SKM-1 (cell line): Measurements from ENCODE around the gene PLPP3.
A peak's percentile ranks its signal among the peaks of the same experiment; 100 is the strongest.
"Not testable (repeated sequence)": the region's sequence is repeated elsewhere in the genome, so short reads cannot be mapped to it uniquely, and the experiment has no call there.

Experiments
- DNase-seq: peaks from one replicate; lab custom pipeline; 2025; ENCODE audit not compliant: unreplicated experiment; lab: John Stamatoyannopoulos, UW

Gene PLPP3

DNA sequence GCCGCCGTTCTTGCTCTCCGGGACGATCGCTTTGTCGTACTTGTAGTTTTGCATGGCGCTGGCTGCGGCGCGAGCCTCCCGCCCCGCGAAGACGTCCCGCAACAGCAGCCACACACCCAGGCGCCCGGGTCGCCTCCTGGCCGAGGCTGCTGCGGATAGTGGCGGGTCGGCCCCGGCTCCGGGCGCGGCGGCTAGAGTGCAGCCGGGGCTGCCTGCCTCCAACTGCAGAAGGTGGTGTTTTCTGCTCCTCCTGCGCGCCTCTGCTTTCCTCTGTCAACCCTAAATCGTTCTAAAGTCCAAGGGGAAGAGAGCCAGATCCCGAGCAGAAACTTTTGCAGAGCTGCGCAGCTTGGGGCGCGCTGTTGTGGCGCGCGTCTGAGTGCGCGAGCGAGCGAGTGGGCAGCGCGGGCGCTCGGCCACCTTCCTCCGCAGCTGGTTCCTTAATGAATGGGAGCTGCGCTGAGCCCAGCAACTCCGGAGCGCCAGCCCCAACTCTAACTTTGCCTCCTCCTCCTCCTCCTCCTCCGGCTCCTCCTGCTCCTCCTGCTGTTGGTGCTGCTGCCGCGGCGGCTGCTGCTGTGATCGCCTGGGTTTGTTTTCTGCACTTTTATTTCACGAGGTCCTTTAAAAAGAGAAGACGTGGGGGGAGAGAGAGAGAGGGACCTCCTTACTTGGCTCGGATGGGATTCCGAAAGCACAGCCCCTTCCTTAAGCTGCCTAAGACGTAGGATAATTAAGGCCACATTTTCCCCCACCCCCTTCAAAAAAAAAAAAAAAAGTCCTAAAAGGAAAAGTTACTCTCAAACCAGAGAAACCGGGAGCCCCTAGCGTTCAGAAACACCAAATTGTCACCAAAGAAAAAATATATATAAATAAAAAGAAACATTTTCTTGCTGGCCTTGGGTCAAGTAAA lies at the start of gene PLPP3:
Gene PLPP3 (minus strand): TSS at position 601 of the 913 bp plus-strand sequence. CDS start 547 bp downstream, at position 54.
- peak; percentile 54 for DNase-seq

DNA sequence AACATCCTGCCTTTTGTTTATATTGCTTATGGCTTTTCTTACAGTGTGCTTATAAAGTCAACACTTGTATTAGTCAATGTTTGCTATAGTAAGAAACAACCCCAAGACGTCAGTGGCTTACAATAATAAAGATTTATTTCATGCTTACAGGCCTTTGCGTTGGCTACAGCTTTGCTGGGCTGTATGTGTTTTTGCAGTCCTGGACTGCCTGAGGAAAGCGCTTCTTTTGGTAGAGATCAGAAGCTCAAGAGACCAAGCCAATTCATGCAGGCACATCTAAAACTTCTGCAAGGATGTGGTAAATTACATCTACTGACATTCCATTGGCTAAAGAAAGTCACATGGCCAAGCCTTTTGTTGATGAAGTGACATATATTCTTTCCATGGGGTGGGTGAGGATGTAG lies 48.3 kb upstream of the PLPP3 start:
- DNase-seq, result no peak

DNA sequence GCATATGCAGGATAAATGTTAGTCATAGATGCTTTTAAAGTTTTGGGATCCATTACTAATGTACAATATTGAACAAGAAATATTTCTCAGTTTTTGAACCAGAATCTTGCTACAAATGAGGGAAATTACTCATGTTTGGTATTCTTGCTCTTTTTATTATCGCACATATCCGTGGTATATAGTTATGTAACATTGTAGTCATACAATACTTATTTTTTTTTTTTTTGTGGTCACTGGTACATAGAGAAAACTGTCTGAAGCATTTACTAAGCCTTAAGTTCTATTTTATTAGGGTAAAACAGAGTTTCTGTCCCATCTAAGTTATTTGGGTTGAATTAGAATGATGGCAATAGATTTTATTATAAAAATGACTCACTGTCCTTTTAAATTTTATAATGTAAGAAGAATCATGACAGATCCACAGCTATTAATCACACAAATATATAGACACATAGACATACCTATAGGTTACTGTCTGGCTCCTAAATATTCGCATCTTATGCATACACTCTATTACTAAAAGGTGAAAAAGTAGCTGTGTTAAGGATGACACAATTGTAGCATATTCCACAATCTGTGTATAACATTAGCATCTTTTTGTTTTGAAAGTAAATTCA lies 47.8 kb upstream of the PLPP3 start:
- no peak for DNase-seq

DNA sequence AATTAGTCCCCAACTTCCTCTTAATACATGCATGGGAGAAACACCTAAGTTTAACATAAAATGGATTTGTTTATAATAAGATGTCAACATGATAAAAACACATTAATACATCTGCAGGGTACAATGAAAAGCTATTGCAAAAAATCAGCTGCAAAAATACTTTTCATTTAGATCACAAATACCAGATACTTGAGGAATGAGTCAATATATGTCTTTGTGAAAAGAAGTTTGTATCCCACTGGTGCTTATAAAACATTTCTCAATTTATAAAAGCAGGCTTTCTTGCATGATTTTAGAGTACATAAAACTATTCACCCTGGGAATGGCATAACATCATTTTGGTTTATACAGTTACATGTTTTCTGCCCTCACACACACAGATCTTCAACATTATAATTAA lies 47.2 kb upstream of the PLPP3 start:
- DNase-seq, result no peak

DNA sequence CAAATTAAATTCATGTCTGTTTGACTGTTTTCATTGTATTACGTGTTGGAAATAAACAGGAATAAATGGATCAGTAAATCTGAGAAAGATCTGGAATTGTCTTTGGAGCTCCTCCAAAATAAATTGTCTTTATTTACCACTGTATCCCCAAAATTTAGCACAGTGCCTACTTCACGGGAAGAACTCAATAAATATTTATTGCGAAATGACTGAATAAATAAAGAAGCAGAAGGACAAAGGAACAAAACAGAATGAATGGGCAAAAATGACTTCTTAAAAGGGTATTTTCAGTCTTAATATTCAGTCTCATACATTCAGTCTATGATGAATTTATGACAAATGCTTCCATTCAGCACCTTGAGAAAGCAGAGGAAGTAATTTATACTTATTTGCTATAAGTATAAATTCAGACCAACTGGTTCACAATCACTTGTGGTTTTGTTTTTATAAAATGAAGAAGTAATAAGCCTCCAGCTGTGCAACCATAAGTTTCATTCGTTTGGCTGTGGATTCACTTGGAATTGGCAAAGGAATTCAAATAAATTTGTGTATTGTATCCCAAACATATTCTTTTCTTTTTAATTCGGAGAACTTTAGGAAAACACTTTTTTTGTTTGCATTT lies 46.6 kb upstream of the PLPP3 start:
- no peak for DNase-seq

DNA sequence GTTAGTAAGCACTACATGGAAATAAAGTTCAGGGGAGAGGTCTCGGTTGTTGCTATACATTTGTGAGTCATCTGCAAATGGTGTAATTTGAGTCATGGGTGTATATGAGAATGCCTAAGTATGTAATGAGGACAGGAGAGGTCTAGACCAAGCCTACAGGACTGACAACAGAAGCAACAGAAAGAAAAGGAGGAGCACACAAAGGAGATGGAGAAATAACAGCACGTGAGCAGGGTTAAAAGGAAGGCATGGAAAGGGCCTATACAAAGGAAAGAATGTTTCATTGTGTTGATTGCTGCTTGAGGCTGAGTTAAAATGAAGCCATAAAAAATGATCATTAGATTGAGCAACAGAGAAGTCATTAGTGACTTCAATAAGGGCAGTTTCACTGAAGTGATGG lies 37.8 kb upstream of the PLPP3 start:
- DNase-seq, result no peak

DNA sequence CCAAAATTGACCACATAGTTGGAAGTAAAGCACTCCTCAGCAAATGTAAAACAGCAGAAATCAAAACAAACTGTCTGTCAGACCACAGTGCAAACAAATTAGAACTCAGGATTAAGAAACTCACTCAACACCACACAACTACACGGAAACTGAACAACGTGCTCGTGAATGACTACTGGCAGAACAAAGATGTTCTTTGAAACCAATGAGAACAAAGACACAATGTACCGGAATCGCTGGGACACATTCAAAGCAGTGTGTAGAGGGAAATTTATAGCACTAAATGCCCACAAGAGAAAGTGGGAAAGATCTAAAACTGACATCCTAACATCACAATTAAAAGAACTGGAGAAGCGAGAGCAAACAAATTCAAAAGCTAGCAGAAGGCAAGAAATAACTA lies 31.4 kb upstream of the PLPP3 start:
- DNase-seq, result not testable (repeated sequence)

DNA sequence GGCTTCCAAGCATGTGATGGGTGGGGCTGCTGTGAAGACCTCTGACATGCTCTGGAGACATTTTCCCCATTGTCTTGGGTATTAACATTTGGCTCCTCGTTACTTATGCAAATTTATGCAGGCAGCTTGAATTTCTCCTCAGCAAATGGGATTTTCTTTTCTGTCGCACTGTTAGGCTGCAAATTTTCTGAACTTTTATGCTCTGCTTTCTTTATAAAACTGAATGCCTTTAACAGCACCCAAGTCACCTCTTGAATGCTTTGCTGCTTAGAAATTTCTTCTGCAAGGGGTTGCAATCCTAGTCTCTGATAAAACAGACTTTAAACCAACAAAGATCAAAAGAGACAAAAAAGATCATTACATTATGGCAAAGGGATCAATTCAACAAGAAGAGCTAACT lies 30.7 kb upstream of the PLPP3 start:
- not testable (repeated sequence) for DNase-seq

DNA sequence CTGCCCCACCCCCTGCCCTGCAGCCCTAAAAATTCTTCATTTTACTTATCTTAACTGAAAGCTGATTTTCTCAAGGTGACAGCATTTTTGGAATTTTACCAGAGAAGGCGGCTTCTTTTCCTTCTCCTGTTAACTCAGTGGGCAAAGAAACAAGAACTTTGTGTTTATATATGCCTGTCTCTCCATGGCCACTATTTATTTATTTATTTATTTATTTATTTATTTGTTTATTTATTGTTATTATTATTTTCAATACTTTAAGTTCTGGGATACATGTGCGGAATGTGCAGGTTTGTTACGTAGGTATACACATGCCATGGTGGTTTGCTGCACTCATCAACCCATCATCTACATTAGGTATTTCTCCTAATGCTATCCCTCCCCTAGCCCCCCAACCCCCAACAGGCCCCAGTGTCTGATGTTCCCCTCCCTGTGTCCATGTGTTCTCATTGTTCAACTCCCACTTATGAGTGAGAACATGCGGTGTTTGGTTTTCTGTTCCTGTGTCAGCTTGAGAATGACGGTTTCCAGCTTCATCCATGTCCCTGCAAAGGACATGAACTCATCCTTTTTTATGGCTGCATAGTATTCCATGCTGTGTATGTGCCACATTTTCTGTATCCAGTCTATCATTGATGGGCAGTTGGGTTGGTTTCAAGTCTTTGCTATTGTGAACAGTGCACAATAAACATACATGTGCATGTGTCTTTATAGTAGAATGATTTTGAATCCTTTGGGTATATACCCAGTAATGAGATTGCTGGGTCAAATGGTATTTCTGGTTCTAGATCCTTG lies 16.2 kb upstream of the PLPP3 start:
- DNase-seq, result not testable (repeated sequence)

DNA sequence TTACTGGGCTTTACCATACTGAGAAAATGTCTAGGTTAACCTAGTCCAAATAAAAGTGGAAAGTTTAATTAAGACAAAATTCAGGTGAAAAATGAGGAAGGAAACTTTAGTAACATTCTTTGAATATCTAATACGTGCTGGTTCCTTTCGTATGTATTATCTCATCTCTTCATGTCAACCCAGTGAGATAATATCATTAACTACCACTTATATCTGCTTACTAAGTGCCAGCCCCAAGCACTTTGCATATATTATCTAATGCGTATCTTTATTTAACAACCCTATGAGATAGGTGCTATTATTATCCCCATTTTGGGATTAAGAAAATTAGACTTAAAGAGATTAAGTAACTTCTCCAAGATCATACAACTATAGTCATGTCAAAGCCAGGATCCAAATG lies 12.5 kb upstream of the PLPP3 start:
- no peak for DNase-seq

DNA sequence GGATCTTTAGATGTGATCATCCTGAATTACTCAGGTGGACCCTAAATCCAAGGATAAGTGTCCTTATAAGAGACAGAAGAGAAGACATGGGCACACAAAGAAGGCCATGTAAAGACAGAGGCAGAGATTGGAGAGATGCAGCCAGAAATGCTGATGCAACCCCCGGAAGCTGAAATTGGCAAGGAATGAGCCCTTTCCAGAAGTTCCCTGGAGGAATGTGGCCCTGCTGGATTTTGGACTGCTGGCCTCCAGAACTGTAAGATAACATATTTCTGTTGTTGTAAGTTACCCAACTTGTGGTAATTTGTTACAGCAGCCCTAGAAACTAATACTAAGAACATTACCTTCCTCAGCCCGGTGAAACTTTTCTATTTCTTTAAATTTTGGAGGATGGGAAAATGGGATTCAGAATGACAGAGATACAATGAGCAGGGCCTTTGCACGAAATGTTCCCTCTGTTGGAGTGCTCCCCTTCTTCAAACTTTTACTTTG lies 11.2 kb upstream of the PLPP3 start:
- DNase-seq, result no peak

DNA sequence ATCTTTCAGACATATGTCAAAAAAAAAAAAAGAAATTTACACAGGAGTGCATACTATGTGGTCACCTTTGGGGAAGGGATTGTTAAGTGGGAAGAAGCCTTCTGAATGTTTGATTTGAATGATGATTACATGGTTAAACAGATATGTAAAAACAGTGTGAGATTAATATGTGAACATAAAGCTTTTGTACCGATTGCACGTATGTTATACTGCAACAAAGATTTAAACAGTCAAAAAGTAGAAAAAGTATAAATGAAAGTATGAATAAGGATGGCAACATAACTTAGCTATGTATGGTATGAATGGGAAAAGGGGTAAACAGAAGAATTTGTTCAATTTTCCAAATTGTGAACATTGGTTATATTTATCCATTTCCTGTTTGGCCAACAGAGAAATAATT lies 10.0 kb upstream of the PLPP3 start:
- no peak for DNase-seq

DNA sequence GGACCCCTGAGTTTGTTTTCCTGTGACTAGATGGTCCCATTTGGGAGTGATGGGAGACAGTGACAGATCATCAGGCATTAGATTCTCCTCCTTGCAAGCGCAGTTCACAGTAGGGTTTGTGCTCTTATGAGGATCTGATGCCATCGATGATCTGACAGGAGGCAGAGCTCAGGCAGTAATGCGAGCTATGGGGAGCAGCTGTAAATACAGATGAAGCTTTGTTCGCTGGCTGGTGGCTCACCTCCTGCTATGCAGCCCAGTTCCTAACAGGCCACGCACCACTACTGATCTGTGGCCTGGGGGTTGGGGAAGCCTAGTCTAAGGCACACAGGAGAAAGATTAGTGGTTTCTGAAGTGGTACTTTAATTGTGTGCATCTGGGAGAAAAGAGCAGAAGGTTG lies 7.1 kb upstream of the PLPP3 start:
- DNase-seq, result no peak

DNA sequence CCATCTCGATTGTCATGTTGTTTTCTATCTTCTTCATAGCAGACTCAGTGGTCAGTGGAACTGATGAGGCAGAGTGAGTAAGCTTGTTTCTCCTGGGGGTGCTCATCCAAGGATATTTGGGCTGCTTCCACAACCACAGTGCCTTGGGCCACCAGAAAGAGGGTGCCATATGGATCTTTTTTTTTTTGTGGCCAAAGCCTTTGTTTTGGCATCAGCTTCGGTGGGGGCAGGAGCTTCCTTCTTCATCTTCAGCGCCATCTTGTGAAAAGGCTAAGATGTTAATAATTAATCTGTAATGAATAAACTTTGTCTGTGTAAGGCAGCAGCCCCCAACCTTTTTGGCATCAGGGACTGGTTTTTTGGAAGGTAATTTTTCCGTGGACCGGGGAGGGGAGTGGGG lies 6.6 kb upstream of the PLPP3 start:
- DNase-seq, result no peak

DNA sequence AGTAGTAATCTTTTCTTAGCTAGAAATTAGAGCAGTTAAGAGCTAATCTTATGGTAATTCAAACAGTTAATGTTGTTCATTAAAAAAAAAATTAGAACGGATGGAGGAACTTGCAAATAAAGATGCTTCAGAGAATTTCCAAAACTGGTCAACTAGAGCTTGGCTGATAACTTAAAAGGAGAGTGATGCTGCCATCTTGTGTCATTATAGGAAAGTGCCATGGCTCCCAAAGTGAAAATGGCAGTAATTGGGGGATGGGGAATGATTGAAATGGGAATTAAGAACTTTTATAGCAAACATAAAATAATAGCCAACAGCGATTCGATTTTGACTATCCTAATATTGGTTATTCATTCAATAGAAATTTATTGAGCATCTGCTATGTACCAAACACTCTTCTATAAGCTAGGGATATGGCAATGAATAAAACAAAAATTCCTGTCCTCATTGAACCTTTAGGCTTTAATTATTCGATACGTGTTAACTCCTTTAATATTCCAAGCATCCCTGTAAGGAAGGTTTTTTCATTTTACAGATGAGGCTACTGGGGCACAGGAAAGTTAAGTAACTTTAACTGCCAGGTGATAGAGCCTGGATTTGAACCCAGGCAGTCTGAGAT lies 5.7 kb upstream of the PLPP3 start:
- peak; percentile 50 for DNase-seq

DNA sequence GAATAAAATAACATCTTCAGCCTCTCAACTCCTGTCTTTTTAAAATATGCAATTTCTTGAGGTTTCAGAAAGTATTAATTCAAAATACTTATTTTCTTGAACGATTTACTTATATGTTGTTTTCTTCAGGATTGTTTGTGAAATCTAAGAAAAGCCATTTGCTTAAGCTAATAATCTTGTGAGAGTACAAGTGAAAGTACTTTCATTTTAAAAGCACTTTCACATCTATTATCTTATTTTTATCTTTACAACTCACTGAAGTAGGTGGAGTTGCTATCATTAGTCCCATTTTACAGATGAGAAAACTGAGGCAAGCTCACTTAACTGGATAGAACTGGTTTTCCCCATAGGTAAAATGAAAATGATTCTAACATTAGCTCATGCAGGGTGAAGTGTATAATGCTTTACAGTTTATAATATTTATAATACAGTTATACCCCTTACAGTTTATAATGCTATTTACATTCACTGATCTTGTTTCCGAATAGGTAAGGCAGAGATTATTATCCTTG lies 4.7 kb upstream of the PLPP3 start:
- DNase-seq, result no peak

DNA sequence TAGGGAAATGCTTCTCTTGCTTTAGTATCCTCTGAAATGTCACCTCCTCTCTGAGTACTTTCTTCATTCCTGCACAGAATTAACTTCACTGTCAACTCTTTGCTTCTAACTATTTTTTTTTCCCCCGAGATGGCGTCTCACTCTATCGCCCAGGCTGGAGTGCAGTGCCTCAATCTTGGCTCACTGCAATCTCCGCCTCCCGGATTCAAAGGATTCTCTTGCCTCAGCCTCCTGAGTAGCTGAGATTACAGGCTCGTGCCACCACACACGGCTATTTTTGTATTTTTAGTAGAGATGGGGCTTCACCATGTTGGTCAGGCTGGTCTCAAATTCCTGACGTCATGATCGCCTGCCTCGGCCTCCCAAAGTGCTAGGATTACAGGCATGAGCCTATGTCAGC lies 1.4 kb upstream of the PLPP3 start:
- no peak for DNase-seq

DNA sequence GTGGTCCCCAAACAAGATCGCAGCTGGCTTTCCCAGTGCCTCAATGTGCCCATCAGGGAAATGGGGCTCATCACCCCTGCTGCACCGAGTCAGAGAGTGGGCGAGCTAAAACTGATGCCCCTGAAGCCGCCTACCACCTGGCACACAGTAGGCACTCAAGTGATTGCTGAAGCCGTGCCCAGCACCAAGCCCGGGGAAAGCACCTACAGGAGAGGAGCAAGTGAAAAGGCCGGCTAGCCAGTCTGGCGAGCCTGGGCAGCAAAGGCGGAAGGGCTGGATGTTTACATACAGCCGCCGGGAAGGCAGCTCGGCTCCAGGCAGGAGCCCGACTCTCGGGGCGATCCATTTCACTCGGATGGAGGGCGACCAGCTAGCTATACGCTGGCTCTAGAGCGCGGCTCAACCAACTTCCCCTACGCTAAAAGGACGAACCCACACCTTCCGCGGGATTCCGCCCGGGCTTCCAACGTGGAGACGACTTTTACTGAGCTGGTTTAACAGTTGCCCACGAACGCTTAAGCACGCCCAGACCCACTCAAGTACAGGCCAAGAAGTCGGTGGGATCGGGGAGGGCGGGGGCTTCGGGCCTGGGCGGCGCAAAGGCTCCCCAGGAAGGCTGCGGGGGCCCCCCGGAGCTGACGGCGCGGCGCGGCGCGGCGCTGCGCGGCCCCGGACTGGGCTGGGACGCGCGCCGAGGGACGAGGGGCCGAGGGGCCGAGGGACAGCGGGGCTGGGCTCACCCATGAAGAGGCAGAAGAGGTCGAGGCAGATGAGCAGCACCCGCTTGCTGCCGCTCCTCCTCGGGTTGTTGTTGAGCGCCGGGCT lies 1.0 kb downstream of the PLPP3 start:
- DNase-seq, result no peak

DNA sequence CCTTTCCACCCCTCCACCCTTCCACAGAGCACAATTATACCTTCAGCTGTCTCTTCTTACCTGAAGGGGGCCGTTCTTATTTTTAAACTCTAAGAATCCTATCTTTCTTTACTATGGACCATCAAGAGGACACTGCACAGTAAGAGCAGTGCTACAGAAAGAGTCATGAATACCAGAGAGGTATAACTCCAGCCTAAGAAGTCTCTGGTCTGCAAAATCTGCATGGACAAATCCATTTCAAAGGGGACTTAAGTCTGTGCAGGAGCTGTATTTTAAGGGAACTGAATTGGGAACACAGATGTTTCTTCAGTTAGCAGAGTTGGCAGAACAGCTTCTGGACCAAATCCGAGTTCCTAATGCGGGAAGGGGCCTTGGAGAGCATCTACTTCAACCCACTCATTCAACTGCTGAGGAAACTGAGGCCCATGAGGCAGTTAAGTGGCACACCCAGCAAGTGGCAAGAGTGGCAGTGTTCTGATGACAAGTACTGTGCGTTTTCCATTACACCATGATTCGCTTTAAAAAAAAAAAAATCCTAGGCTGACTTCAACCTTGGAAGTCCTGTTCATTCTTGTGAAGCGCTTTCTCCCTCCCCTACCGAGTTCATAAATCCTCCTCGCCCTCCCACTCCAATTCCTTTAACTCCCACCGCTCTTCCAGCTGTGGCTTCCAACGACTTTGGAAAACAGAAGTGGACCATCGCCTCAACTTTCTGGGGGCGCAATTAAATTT lies 1.8 kb downstream of the PLPP3 start:
- no peak for DNase-seq
